HuH-7.5 (cell line): ENCODE results near the gene ESD.
"Not testable (repeated sequence)": the region's sequence is repeated elsewhere in the genome, so short reads cannot be mapped to it uniquely, and the experiment has no call there.

ENCODE experiments used
- DNase-seq: peaks from one replicate; pipeline ENCODE4 v3.0.0; 2011; ENCODE audit warnings: low spot score

Gene ESD

DNA sequence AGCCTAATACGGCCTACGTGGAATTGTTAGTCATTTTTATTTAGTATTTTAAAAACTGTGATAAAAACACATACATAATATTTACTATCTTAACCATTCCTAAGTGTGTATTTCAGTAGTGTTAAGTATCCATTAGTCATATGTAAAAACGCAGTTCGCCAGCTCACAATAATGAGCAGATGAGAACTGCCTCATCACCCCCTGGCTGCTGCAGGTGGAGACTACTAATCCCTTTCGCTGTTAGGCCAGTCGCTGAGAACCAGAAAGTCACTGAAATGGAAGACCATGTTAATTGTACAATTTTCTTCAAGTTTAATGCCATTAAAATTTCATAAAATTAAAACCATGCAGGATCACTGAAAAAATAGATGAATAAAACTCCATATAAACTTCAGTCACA is 1.6 kb downstream of the ESD start:
- no peak for DNase-seq

DNA sequence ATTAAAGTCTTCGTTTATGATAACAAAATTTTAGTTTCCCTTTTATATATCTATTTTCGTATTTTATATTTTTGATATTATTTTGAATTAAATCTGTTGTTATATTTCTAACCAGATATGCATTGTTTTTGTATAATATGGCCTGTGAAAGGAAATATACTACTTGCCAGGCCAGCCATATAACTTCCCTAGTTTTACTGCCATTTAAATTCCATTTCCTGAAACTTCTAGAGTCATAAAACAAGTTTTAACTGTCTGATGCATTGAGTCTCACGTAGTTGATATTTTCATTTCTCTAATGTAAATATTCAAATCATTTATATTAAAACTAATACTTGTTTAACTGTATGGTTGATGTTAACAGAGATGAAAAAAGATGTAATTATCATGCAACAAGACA is 13.5 kb downstream of the ESD start:
- DNase-seq, result no peak

DNA sequence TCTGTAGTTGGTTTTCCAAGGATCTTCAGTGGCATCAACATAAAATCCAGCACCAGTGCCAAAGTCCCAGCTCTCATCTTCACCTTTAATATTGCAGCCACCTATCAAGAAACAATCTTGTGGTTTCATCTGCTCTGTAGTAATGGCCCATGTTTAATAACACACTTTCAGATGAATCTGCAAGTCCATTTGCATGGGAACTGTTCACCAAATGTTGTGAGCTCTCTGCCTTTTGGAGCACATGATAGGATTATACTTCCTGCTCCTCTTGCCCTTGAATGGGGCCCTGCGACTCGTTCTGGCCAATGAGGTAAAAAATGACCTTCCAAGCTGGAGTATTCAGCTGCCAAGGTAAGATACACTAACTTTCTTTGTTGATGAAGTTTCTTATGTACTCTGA is 14.3 kb downstream of the ESD start:
- DNase-seq, result no peak

GRCh38 chr13:46782066-46782465 is 14.9 kb downstream of the ESD start:
- DNase-seq, result no peak

- no peak for DNase-seq
Measured at GRCh38 chr13:46778890-46779289, 18.1 kb downstream of the ESD start.

DNA sequence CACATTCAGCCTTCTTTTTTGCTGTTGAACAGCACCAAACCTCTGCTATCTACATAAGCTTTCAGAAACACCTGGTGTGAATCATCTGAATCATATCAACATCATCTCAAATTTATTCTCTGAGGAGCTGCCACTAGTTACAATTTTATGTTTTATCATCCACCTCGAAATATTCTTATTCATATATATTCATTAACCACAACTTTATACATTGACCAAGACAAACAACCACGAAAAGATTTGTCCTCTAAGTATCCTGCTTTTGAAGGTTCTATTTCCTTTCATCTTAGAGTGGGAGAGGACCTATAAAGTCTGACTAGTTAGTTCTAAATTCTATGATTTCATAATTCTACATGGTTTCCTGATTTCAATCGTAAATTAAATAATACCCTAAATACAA is 18.9 kb downstream of the ESD start:
- no peak for DNase-seq

DNA sequence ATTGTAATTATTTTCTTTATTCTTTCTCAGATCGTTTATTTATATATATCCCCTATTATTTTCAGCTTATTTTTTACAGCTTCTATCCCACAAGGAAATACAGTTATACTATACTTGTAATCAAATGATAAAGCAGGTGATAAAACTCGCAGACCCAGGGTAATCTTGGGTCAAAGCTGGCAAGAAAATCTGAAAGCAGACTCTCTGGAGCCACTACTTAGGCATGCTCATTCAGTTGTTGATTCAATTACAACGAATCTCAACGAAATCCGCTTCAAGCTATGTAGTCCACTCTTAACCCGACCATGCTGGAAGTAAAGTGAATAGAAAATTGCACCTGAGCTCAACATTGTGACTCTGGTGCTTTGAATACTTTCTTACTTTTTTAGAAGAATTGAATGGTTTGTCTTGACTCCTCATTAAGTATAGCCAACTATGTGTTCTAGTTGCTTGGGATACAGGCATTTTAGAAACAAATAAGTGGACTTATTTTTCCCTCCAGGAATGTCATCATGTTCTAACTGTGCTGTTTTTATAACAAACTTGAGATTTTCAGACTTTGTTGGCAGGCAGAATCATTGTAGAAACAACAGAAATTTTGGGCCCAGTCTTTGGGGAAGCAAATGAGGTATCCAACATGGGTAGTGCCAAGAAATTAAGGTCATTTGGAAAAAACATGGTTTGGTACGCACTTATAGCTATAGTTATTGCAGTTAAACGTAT is 21.4 kb downstream of the ESD start:
- no peak for DNase-seq

DNA sequence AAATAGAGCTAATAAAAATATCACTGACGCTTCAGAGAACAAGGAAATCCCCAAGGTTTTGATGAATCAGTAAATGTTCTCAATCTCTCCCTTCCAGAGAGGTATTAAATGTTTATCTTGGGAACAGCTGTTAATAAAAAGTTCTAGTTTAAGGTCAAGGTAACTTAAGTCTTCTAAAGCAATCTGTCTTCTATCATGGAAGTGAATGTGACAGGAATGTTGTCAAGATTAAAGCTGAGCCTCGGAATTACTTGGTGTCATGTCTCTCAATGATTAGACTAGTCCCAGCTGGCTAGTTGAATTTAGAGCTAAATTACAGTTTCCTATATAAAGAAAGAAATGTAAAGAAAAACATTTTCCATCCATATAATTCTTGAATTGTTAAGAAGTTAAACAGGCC is 23.4 kb downstream of the ESD start:
- no peak for DNase-seq

GRCh38 chr13:46771693-46772092 is 25.3 kb downstream of the ESD start:
- no peak for DNase-seq

- DNase-seq, result not testable (repeated sequence)
Measured at GRCh38 chr13:46769925-46770324, 27.0 kb downstream of the ESD start.

DNA sequence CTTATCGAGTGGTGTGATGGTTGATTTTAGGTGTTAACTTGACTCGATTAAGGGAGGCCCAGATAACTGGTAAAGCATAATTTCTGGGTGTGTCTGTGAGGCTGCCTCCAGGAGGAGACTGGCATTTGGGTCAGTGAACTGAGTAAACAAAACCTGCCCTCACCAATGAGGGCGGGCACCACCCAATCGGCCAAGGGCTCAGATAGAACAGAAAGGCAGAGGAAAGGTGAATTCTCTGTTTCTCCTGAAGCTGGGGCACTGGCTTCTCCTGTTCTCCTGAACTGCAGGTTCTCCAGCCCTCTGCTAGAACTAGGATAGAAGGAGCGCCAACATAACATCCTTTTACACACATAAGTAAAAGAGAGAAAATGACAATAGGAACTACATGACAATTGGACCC is 35.1 kb downstream of the ESD start:
- DNase-seq, result no peak

- DNase-seq, result no peak
Measured at GRCh38 chr13:46761174-46761573, 35.8 kb downstream of the ESD start.

DNA sequence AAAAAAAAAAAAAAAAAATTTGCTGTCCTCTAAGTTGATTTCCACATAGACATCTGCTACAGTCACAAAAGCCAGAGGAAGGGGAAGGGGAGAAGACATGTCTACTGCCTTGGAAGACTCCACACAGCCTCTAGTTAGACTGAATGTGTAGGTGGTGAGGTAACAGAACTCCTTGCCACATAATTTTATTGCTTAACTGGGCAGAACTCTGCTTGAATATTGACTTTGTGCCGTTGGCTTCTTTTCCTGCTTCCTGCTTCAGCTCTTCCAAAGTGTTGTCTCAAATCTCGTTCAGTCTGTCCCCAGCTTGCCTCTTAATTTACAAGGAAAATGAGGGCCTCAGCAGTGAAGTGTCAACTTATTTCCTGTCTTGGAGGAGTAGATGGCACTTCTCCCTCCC is 37.1 kb downstream of the ESD start:
- no peak for DNase-seq

DNA sequence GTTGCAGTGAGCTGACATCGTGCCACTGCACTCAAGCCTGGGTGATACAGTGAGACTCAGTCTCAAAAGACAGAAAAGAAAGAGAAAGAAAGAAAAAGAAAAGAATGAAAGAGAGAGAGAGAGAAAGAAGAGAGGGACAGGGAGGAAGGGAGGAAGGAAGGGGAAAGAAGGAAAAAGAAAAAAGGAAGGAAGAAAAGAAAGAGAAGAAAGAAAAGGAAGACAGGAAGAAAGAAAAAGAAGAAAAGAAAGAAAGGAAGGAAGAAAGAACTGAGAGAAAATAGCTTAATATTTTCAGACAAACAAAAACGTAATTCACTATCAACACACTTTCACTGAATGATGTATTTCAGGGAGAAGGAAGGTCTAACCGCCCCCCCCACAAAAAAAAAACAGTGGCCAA is 39.3 kb downstream of the ESD start:
- DNase-seq, result no peak

DNA sequence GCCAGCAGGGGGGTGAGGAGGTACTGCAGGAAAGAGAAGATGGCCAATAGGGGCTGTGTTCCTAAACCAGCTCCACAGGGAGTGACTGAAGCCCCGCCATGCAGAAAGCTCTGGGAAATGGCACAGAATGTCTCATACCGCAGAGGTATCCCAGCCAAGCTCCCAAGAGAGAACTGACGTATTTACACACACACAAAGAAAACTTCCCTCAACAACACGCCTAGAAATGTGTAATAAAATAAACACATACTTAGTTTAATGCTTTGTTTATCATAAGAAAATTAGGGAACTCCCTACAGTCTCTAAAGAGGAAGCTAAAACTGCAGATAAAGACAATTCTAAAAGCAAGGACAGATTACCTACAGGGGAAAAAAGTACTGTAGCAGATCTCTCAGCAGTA is 40.0 kb downstream of the ESD start:
- DNase-seq, result no peak

DNA sequence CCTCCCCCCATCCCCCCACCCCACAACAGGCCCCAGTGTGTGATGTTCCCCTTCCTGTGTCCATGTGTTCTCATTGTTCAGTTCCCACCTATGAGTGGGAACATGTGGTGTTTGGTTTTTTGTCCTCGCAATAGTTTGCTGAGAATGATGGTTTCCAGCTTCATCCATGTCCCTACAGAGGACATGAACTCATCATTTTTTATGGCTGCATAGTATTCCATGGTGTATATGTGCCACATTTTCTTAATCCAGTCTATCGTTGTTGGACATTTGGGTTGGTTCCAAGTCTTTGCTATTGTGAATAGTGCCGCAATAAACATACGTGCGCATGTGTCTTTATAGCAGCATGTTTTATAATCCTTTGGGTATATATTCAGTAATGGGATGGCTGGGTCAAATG is 41.5 kb downstream of the ESD start:
- DNase-seq, result not testable (repeated sequence)

GRCh38 chr13:46754812-46755211 is 42.1 kb downstream of the ESD start:
- no peak for DNase-seq

- no peak for DNase-seq
Measured at GRCh38 chr13:46753917-46754316, 43.0 kb downstream of the ESD start.

DNA sequence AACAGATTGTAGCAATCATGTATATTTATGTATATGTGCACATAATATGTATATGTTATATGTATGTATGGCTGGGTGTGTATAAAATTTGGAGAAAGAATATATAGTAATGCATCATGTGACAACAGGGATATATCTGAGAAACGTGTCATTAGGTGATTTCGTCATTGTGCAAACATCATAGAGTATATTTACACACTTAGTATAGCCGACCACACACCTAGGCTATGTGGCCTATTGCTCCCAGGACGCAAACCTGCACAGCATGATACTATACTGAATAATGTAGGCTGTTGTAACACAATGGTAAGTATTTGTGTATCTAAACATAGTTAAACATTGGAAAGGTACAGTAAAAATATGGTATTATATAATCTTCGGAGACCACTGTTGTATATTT is 43.8 kb downstream of the ESD start:
- no peak for DNase-seq

DNA sequence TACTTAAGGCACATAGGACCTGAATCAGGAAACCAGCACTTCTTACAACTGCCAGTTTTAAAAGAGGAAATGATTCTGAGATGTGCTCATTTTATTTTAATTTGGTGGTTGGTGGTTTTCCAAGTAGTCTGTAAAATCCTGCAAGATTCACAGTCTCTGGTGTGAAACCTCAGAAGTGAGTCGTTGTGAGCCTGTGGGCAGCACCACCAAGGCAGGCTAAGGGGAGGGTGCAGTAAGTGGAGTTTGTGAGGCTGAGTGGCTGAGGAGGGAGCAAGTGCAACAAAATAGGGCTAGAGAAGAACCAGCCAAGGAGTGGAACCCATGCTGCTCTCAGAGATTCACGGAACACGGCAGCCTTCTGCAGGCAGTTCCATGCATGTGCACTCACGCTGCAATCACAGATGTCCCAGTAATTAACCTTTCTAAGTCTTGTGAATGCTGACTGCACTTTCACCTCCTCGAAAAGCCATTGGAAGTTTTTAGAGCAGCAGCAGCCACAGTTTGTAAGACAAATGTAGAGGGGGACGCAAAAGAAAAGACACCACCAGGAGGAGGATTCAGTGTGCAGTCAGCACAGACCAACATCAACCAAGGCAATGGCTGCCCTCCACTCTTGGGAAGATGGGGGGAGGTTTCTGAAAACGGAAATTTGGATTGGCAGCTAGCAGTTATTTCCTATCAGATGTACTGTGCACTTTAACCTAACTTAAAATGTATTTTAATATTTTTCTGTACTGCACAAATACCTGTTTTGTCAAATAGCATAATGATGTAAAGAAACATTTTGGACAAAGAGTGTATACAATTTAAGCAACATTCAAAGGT is 44.9 kb downstream of the ESD start:
- DNase-seq, result no peak

- no peak for DNase-seq
Measured at GRCh38 chr13:46749951-46750350, 47.0 kb downstream of the ESD start.

DNA sequence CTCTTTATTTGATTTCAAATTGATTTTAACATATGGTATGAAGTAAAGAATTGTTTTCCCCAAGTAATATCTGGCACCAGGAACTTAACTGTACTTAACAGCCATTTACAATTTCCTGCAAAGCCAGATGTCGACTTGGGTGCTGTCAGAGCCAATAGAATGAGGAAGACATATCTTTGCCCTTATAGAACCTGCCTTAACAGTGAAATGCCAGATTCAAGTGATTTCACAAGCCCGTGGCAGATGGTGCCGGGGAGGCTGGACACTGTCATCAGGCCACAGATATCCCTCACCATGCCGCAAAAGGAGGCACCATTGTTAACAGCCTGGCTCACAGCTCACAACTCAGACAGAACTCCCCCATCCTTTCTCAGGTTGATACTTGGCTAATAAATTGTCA is 48.7 kb downstream of the ESD start:
- DNase-seq, result no peak

DNA sequence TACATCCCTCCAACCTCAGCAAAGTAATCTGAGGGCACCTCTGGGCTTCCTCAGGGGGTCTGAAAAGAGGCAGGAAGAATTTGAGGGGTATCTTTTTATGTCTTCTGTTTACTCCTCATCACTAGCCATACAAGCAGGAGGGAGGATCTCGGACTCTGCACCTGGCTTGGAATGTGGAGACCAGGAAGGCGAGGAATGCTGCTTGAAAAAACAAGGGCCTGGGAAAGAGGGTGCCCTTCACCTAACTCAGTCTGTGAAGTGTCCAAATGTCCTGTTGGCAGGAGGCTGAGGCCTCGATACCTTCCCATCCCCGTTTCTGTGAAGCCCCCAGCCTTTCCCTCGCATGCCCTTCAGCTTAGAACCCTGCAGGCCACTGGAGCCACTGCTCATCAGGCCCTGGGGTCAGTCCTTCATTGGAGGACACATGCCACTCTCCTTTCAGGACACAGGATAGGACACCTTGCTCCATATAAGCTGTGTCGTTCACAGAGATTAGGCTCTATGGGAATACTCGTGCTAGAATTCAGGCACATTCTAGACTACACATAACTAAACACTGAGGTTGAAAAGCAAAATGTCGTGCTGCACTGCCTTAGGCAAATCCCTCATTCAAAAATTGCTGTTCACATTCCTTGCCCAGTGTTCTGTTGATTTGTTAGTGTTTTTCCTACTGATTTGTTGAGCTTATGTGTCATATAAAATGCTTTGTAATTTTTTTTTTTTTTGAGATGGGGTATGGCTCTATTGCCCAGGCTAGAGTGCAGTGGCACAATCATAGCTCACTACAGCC is 49.7 kb downstream of the ESD start:
- DNase-seq, result no peak
